SU-DHL-6 (cell line): Measurements from ENCODE around the gene HNRNPL.

Source experiments
- CTCF ChIP-seq: fragments of 200-600 bp; sonication (generic); IDR thresholded peaks from one replicate; pipeline ENCODE4 v1.5.1; 2017; ENCODE audit warnings: antibody characterized with exemption, mild to moderate bottlenecking, low read length, moderate library complexity; ENCODE audit not compliant: insufficient read depth, poor library complexity, severe bottlenecking
- EZH2phosphoT487 ChIP-seq: fragments of 200-600 bp; sonication (generic), shearing (Covaris generic); conservative IDR thresholded peaks from 2 replicates; pipeline ENCODE4 v1.6.1; 2018; ENCODE audit warnings: mild to moderate bottlenecking, antibody characterized with exemption, low read length, moderate library complexity, mixed read lengths

- TF ChIP-seq CTCF (no peak), EZH2phosphoT487 (no peak)
Observed at GRCh38 chr19:38826856-38827551, 22.8 kb downstream of the HNRNPL start.
